ENCODE measurements around the gene TAP1.

The TAP1 gene

GRCh38 chr6:32827025-32827424 lies 26.5 kb downstream of the TAP1 start:
- in situ Hi-C loops (cut with MboI; ENCODE audit: low sequenced_read_pairs, unreplicated experiment) = no loop called here
- DNase-seq (ENCODE audit: low spot score) = no peak
- TF ChIP-seq CTCF (IDR thresholded peaks at IDR 0.05; ENCODE audit: borderline replicate concordance, control extremely low read depth, extremely low read depth, insufficient read depth, missing control alignments) = no peak

- no peak for DNase-seq (ENCODE audit: low spot score)
- in situ Hi-C loops (cut with MboI; ENCODE audit: low sequenced_read_pairs, unreplicated experiment) = no loop called here
- TF ChIP-seq CTCF (IDR thresholded peaks at IDR 0.05; ENCODE audit: borderline replicate concordance, control extremely low read depth, extremely low read depth, insufficient read depth, missing control alignments) = no peak
Observed at GRCh38 chr6:32825966-32826365, 27.5 kb downstream of the TAP1 start.

- TF ChIP-seq CTCF (IDR thresholded peaks at IDR 0.05; ENCODE audit: borderline replicate concordance, control extremely low read depth, extremely low read depth, insufficient read depth, missing control alignments) = no peak
- DNase-seq (ENCODE audit: low spot score) = no peak
- in situ Hi-C loops (cut with MboI; ENCODE audit: low sequenced_read_pairs, unreplicated experiment) = no loop called here
Observed at GRCh38 chr6:32819729-32820128, 33.8 kb downstream of the TAP1 start.

GRCh38 chr6:32818867-32819266 lies 34.6 kb downstream of the TAP1 start:
- in situ Hi-C loops (cut with MboI; ENCODE audit: low sequenced_read_pairs, unreplicated experiment) = no loop called here
- DNase-seq (ENCODE audit: low spot score) = no peak
- TF ChIP-seq CTCF (IDR thresholded peaks at IDR 0.05; ENCODE audit: borderline replicate concordance, control extremely low read depth, extremely low read depth, insufficient read depth, missing control alignments) = no peak

DNA sequence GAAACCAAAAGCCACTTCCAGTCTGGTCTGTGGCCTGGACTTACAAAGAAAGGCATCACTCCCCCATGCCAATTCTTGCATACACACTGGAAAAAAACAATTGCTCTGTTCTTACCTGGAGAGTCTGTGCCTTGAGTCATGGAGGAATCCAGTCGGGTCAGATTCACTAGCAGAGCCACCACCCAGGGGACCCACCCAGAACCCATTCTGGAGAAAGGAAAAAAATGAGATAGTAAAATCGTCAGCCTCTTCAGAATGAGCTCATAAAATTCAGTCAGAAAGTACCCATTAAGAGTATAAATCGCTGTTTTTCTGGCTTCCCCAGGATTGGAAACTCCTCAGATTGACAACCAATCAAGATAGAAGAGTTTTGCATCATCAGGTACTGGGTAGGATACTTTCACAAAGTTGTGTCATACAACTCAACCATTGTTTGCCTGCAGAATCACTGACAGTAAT lies 36.7 kb downstream of the TAP1 start, which contains the start of gene HLA-DOB:
Gene HLA-DOB (minus strand): TSS at position 257 of the 459 bp plus-strand sequence. CDS start 51 bp downstream, at position 206.
- TF ChIP-seq CTCF (IDR thresholded peaks at IDR 0.05; ENCODE audit: borderline replicate concordance, control extremely low read depth, extremely low read depth, insufficient read depth, missing control alignments) = no peak
- DNase-seq (ENCODE audit: low spot score) = peak; percentile 80
- in situ Hi-C loops (cut with MboI; ENCODE audit: low sequenced_read_pairs, unreplicated experiment) = no loop called here

DNA sequence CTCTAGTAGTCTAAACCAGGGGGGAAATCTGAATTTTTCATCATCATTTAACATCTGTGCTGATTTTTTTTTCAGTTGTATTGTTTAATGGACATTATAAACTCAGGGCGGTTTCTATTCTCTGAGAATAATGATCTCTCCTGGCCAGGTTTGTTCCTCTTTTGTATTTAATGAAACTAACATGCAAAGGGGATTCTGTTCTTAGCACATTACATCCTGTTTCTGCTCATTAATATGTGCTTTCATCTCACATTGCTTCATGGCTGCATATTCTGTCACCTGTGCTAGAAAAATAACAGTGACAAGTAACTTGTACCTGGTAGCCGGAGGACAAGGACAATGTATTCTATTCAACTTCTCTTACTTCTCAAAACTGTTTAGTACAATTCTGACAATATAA lies 37.5 kb downstream of the TAP1 start:
- peak; percentile 53 for DNase-seq (ENCODE audit: low spot score)
- in situ Hi-C loops (cut with MboI; ENCODE audit: low sequenced_read_pairs, unreplicated experiment) = no loop called here
- TF ChIP-seq CTCF (IDR thresholded peaks at IDR 0.05; ENCODE audit: borderline replicate concordance, control extremely low read depth, extremely low read depth, insufficient read depth, missing control alignments) = no peak

GRCh38 chr6:32815115-32815514 lies 38.4 kb downstream of the TAP1 start:
- in situ Hi-C loops (cut with MboI; ENCODE audit: low sequenced_read_pairs, unreplicated experiment) = no loop called here
- TF ChIP-seq CTCF (IDR thresholded peaks at IDR 0.05; ENCODE audit: borderline replicate concordance, control extremely low read depth, extremely low read depth, insufficient read depth, missing control alignments) = no peak

More at GRCh38 chr6:32815115-32815514, 38.4 kb downstream of the TAP1 start:
- DNase-seq (ENCODE audit: low spot score) = no peak

Measured in GM13976 (cell line).